Aorta (tissue), 5 donors: ENCODE measurements around the gene COL11A1. TPM values are rescaled to one million over a fixed set of nuclear protein-coding genes. Genes with fewer than 3 reads are reported as not detected.
"Not testable (repeated sequence)": the region's sequence is repeated elsewhere in the genome, so short reads cannot be mapped to it uniquely, and the experiment has no call there.

Experiments used
- ATAC-seq: fragments of 200-7000 bp; cut with Tn5 transposase; one replicate; pipeline ENCODE4 v1.9.1; 2022; ENCODE audit warnings: moderate library complexity; ENCODE audit not compliant: low FRiP score
- DNase-seq, 2 donors: peaks; one replicate each; pipeline ENCODE4 v3.0.0-alpha.2; 2020
- H3K27ac ChIP-seq, 2 donors: one replicate each; pipeline ENCODE4 v1.5.1; 2013; ENCODE audit warnings: low read length in 2 of 2, mild to moderate bottlenecking in 2 of 2, moderate library complexity in 2 of 2, control low read depth in 1 of 2, inconsistent platforms in 1 of 2, low read depth in 1 of 2
- H3K27me3 ChIP-seq, 2 donors: one replicate each; pipeline ENCODE4 v1.6.1; 2013; ENCODE audit warnings: control low read depth in 1 of 2, low read length in 1 of 2, mild to moderate bottlenecking in 1 of 2, moderate library complexity in 1 of 2; ENCODE audit not compliant: insufficient read depth in 2 of 2, control insufficient read depth in 1 of 2
- H3K36me3 ChIP-seq, 2 donors: one replicate each; pipeline ENCODE4 v1.6.1; 2013; ENCODE audit warnings: control low read depth in 1 of 2, low read length in 1 of 2, mild to moderate bottlenecking in 1 of 2; ENCODE audit not compliant: insufficient read depth in 2 of 2, control insufficient read depth in 1 of 2
- H3K4me1 ChIP-seq, 2 donors: one replicate each; pipeline ENCODE4 v1.6.1; 2013; ENCODE audit warnings: low read length in 2 of 2, control low read depth in 1 of 2, mild to moderate bottlenecking in 1 of 2, moderate library complexity in 1 of 2; ENCODE audit not compliant: insufficient read depth in 2 of 2, control insufficient read depth in 1 of 2
- H3K4me3 ChIP-seq, 2 donors: one replicate each; pipeline ENCODE4 v1.5.1; 2013; ENCODE audit warnings: low read length in 2 of 2, control low read depth in 1 of 2, mild to moderate bottlenecking in 1 of 2
- H3K9me3 ChIP-seq: one replicate; pipeline ENCODE4 v1.6.1; 2013; ENCODE audit warnings: mild to moderate bottlenecking, low read length; ENCODE audit not compliant: control insufficient read depth
- WGBS, 2 donors: extraction: QIAGEN DNeasy Blood & Tissue Kit; methylation state at CpG; one replicate each; pipeline ENCODE4 v1.1.7; 2013; 5-methylcytosine and 5-hydroxymethylcytosine counted together
- intact Hi-C, 2 donors: fragments of 100-400 bp; cut with DNase I; formaldehyde crosslinking; loops; one replicate each; pipeline versions ENCODE4 v1.14.2 to v1.15.0; 2022
- long read RNA-seq, 2 donors: library from polyadenylated mRNA; unstranded; transcript quantifications; one replicate each; pipeline ENCODE4 v2.0.0, GENCODE V29; 2020 to 2021
- polyA plus RNA-seq, 2 donors: library from polyadenylated mRNA; stranded (reverse); fragments of 200-250 nt; gene quantifications; one replicate each; pipeline ENCODE4 v1.2.3, GENCODE V29; 2013
- total RNA-seq, 2 donors: library from RNA; stranded (reverse); fragmentation: NEBNext Ultra II Directional; extraction: Animal tissue kit (Norgen Biotek cat#: 25700); gene quantifications; one replicate each; pipeline ENCODE4 v1.2.1, GENCODE V29; 2021
- donor health status: healthy with polysubstance abuse.
- donor health status: Bipolar disorder and iron deficiency.
- donor health status: DM: no; HTN: no; CAD: no.
- donor health status: DM: no; HTN: no; CAD: no.
- donor health status: DM: yes; HTN: yes; CAD: no.

The COL11A1 gene
- 1 to 10 TPM in 1 of 2 donors, under 1 TPM in 1; 0.29 to 8.4 TPM for total RNA-seq
- polyA plus RNA-seq = not detected
- long read RNA-seq, donor 1, partial matches to known transcripts = 1 of 1 reads
- long read RNA-seq, donor 1, other reads (novel, unspliced or antisense) = 0 of 1 reads
- long read RNA-seq, donor 2, full-length matches to known transcripts = 1 of 9 reads
- long read RNA-seq, donor 2, partial matches to known transcripts = 3 of 9 reads
- long read RNA-seq, donor 2, other reads (novel, unspliced or antisense) = 5 of 9 reads

GRCh38 chr1:103108376-103109150 lies at the start of gene COL11A1:
Gene COL11A1 (minus strand): TSS chr1:103108522. CDS start chr1:103108178, 344 bp downstream.
- no peak within 1 kb of the TSS for H3K27ac ChIP-seq
- no peaks in the 10 kb centered on the region for H3K4me1 ChIP-seq
- peak within 1 kb of the TSS; percentile 4 to 8 for H3K4me3 ChIP-seq
- no peaks in the 10 kb centered on the region for H3K9me3 ChIP-seq
- 3 to 4% methylated on average over 33 to 34 of the region's 34 CpGs for WGBS, 2 donors
- H3K36me3 ChIP-seq = no peaks in the 10 kb centered on the region
- intact Hi-C loops = loop anchor here in 1 of 2 donors (10.0 kb wide), 1 partner anchor 416 kb away; the partner anchor contains the start of gene RNPC3
- peak; percentile 61 for ATAC-seq
- H3K27me3 ChIP-seq = no peaks in the 10 kb centered on the region
- DNase-seq = peak; percentile 40 to 72

- H3K36me3 ChIP-seq = no peaks in the 10 kb centered on the region
- H3K9me3 ChIP-seq = no peaks in the 10 kb centered on the region
- H3K27me3 ChIP-seq = no peaks in the 10 kb centered on the region
- intact Hi-C loops = no loop called here
- H3K27ac ChIP-seq = no peak overlapping the region
- no peaks in the 10 kb centered on the region for H3K4me1 ChIP-seq
- ATAC-seq (no peak), DNase-seq (no peak)
- H3K4me3 ChIP-seq = no peak overlapping the region
- WGBS, 2 donors = 69 to 70% methylated on average over 4 of the region's 4 CpGs
Measured at GRCh38 chr1:103156966-103157365, 48.6 kb upstream of the COL11A1 start.

- H3K4me3 ChIP-seq = no peak overlapping the region
- intact Hi-C loops = no loop called here
- DNase-seq = no peak
Measured at GRCh38 chr1:103146166-103146565, 37.8 kb upstream of the COL11A1 start.

GRCh38 chr1:103145449-103145848 lies 37.1 kb upstream of the COL11A1 start:
- H3K36me3 ChIP-seq = no peaks in the 10 kb centered on the region
- ATAC-seq (no peak), DNase-seq (no peak)
- no peak overlapping the region for H3K27ac ChIP-seq
- no peak overlapping the region for H3K4me3 ChIP-seq
- no peaks in the 10 kb centered on the region for H3K27me3 ChIP-seq
- H3K4me1 ChIP-seq = no peaks in the 10 kb centered on the region
- intact Hi-C loops = no loop called here
- no peaks in the 10 kb centered on the region for H3K9me3 ChIP-seq
- WGBS, 2 donors = 35 to 45% methylated on average over 1 of the region's 1 CpG

More at GRCh38 chr1:103146166-103146565, 37.8 kb upstream of the COL11A1 start:
- no peaks in the 10 kb centered on the region for H3K4me1 ChIP-seq
- ATAC-seq = no peak
- no peaks in the 10 kb centered on the region for H3K9me3 ChIP-seq
- no peaks in the 10 kb centered on the region for H3K36me3 ChIP-seq
- H3K27ac ChIP-seq = no peak overlapping the region
- no peaks in the 10 kb centered on the region for H3K27me3 ChIP-seq

- Histone ChIP-seq H3K9me3 (no peaks in the 10 kb centered on the region), H3K4me3 (no peak overlapping the region), H3K27me3 (no peaks in the 10 kb centered on the region), H3K36me3 (no peaks in the 10 kb centered on the region), H3K4me1 (no peaks in the 10 kb centered on the region), H3K27ac (no peak overlapping the region)
- DNase-seq (no peak), ATAC-seq (no peak)
- intact Hi-C loops = no loop called here
- WGBS, 2 donors = 73 to 75% methylated on average over 2 of the region's 2 CpGs
Measured at GRCh38 chr1:103144681-103145080, 36.4 kb upstream of the COL11A1 start.

DNA sequence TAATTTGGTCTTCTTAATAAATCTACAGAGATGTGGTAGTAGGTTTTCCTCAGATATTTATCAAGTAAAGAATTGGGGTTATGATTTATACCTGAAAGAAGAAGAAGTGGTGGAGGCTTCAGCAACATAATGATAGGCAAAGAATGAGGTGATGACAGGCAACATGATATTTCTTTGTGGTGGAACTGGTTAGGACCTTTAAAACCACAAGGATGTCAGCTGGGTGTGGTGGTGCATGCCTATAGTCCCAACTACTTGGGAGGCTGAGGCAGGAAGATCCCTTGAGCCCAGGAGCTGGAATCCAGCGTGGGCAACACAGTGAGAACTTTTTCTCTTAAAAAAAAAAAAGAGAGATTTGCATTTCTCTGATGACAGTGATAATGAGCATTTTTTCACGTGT lies 34.1 kb upstream of the COL11A1 start:
- no peak overlapping the region for H3K4me3 ChIP-seq
- H3K27me3 ChIP-seq = no peaks in the 10 kb centered on the region
- H3K9me3 ChIP-seq = no peaks in the 10 kb centered on the region
- no peaks in the 10 kb centered on the region for H3K4me1 ChIP-seq
- no peak for DNase-seq
- no peak for ATAC-seq
- no peaks in the 10 kb centered on the region for H3K36me3 ChIP-seq
- intact Hi-C loops = no loop called here
- WGBS, 2 donors = 49 to 56% methylated on average over 2 of the region's 2 CpGs
- H3K27ac ChIP-seq = no peak overlapping the region

DNA sequence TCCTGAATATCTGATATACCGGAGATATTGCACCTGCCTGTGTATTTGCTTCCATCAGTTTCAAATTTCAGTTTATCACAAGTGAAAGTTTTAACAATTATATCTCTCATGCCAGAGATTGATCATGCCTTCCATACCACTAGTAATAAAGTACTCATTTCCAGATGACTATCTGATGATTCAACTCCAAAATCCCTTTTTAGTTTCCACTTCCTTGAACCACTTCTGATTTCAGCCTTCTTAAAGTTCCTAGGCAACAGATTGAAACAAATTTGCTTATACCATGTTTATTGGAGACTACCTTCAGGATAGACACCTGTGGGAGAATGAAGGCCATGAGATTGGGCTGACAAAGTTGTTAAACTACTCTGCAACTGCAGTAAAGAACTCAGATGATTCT lies 21.5 kb upstream of the COL11A1 start:
- H3K27ac ChIP-seq = no peak overlapping the region
- no peaks in the 10 kb centered on the region for H3K4me1 ChIP-seq
- no peak overlapping the region for H3K4me3 ChIP-seq
- no peaks in the 10 kb centered on the region for H3K27me3 ChIP-seq
- H3K9me3 ChIP-seq = no peaks in the 10 kb centered on the region
- ATAC-seq (no peak), DNase-seq (no peak)
- intact Hi-C loops = no loop called here
- no peaks in the 10 kb centered on the region for H3K36me3 ChIP-seq
- 87 to 91% methylated on average over 1 of the region's 1 CpG for WGBS, 2 donors

- Histone ChIP-seq H3K36me3 (no peaks in the 10 kb centered on the region), H3K9me3 (no peaks in the 10 kb centered on the region), H3K4me3 (no peak overlapping the region), H3K27me3 (no peaks in the 10 kb centered on the region), H3K4me1 (no peaks in the 10 kb centered on the region), H3K27ac (no peak overlapping the region)
- intact Hi-C loops = no loop called here
- ATAC-seq (no peak), DNase-seq (no peak)
- WGBS, 2 donors = 35 to 41% methylated on average over 1 of the region's 1 CpG
Measured at GRCh38 chr1:103129255-103129654, 20.9 kb upstream of the COL11A1 start.

DNA sequence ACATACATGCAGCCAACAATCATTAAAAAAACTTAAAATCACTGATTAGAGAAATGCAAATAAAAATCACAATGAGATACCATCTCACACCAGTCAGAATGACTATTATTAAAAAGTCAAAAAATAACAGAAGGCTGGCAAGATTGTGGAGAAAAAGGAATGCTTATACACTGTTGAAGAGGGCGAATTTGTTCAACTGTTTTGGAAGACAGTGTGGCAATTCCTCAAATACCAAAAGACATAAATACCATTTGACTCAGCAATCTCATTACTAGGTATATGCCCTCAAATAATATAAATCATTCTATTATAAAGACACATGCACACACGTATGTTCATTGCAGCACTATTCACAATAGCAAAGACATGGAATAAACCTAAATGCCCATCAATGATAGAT lies 19.9 kb upstream of the COL11A1 start:
- 58 to 61% methylated on average over 2 of the region's 2 CpGs for WGBS, 2 donors
- intact Hi-C loops, H3K36me3 ChIP-seq: not testable (repeated sequence)

More for the DNA sequence above, 19.9 kb upstream of the COL11A1 start:
- H3K4me1 ChIP-seq, H3K9me3 ChIP-seq, ATAC-seq, H3K4me3 ChIP-seq, DNase-seq, H3K27ac ChIP-seq, H3K27me3 ChIP-seq: not testable (repeated sequence)
